Measurements from ENCODE around the gene SYTL3. TPM values are rescaled to one million over a fixed set of nuclear protein-coding genes. Genes with fewer than 3 reads are reported as not detected.

Gene SYTL3
- total and polyA plus RNA-seq, 3 donors from 2014 or later, result 7.0 to 11.0 (median 10.2) TPM

DNA sequence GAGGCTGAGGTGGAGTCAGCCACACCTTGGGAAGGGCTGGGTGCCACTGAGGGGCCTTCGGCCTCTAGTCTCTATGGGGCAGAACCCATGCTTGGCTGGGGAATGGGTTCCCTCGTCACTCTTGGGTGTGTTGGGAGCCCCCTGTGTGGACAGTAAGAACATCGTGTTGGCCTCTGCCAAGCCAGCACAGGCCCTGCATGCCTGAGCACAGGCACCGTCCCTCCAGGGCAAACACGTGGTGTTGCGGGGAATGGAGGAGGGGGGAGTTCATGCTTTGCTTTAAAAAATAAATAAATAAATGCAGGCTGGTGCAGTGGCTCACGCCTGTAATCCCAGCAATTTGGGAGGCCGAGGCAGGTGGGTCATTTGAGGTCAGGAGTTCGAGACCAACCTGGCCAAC is 106.3 kb downstream of the SYTL3 start:
- Histone ChIP-seq H3K4me1 (peaks cover 5% of the 10 kb centered on the region), H3K27me3 (no peaks in the 10 kb centered on the region), H3K27ac (no peak overlapping the region), H3K9me3 (no peaks in the 10 kb centered on the region), H3K4me3 (no peak overlapping the region), H3K36me3 (ENCODE audit: low read depth, missing control alignments) (no peaks in the 10 kb centered on the region)
- intact Hi-C loops (cut with DNase I; ENCODE audit: low total_unique reads), result no loop called here
- no peak for DNase-seq
- WGBS, 2 donors, result 93 to 97% methylated on average over 9 of the region's 9 CpGs
- TF ChIP-seq POLR2A (IDR thresholded peaks at IDR 0.05), result no peak
- TF ChIP-seq, protein P1, sequence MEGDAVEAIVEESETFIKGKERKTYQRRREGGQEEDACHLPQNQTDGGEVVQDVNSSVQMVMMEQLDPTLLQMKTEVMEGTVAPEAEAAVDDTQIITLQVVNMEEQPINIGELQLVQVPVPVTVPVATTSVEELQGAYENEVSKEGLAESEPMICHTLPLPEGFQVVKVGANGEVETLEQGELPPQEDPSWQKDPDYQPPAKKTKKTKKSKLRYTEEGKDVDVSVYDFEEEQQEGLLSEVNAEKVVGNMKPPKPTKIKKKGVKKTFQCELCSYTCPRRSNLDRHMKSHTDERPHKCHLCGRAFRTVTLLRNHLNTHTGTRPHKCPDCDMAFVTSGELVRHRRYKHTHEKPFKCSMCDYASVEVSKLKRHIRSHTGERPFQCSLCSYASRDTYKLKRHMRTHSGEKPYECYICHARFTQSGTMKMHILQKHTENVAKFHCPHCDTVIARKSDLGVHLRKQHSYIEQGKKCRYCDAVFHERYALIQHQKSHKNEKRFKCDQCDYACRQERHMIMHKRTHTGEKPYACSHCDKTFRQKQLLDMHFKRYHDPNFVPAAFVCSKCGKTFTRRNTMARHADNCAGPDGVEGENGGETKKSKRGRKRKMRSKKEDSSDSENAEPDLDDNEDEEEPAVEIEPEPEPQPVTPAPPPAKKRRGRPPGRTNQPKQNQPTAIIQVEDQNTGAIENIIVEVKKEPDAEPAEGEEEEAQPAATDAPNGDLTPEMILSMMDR (IDR thresholded peaks at IDR 0.05), result no peak

DNA sequence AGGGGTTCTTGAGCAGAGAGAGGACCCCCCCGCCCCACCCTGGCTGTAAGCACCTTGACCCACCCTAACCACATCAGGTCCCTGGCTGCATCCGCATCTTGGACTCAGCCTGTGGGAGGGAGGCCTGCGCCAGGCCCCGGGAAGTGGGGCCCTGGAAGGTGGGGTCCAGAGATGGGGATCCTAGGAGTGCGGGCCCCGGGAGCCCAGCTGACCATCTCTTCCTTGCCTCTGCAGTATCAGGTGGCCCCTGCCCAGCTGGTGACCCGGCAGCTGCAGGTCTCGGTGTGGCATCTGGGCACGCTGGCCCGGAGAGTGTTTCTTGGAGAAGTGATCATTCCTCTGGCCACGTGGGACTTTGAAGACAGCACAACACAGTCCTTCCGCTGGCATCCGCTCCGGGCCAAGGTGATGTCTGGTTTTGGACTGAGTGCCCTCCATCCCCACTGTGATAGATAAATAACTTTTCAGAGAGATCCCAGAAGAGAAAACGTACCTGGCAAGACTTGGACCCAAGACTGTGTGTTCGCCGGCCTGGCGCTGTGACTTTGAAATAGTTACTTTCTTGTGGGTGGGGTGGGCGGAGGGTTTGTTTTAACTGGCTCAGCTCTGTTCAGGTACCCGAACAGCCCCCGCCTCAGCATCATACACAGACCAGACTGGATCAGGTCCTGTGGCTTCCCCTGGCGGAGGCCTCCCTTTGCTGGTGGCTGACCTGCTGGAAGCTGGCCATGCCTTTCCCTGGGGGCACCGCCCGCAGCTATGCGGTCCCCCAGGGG is 107.3 kb downstream of the SYTL3 start:
- H3K27me3 ChIP-seq, result no peaks in the 10 kb centered on the region
- no peaks in the 10 kb centered on the region for H3K9me3 ChIP-seq
- DNase-seq, result no peak
- H3K4me3 ChIP-seq, result no peak overlapping the region
- no peaks in the 10 kb centered on the region for H3K36me3 ChIP-seq (ENCODE audit: low read depth, missing control alignments)
- H3K4me1 ChIP-seq, result peaks cover 5% of the 10 kb centered on the region
- TF ChIP-seq POLR2A (IDR thresholded peaks at IDR 0.05), result no peak
- TF ChIP-seq, protein P1 (IDR thresholded peaks at IDR 0.05), result no peak
- intact Hi-C loops (cut with DNase I; ENCODE audit: low total_unique reads), result no loop called here
- no peak overlapping the region for H3K27ac ChIP-seq
- 89 to 91% methylated on average over 16 to 25 of the region's 25 CpGs for WGBS, 2 donors

DNA sequence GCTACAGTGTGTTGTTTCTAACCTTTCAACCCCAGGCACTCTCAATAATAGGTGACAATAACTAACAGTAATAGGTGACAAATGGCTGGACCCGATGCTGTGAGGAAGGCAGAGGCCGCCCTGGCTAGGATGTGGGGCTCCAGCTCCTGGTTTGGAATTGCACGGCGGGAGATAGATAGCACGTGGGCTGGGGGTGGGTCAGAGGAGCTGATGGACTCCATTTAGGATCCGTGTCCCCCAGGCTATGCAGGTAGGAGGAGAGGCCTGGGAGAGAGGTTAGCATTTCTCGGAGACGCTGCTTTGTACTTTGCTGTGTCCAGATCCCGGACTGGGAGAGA is 107.9 kb downstream of the SYTL3 start:
- no peak overlapping the region for H3K27ac ChIP-seq
- no peaks in the 10 kb centered on the region for H3K27me3 ChIP-seq
- H3K9me3 ChIP-seq, result no peaks in the 10 kb centered on the region
- WGBS, 2 donors, result 85 to 86% methylated on average over 9 of the region's 9 CpGs
- intact Hi-C loops (cut with DNase I; ENCODE audit: low total_unique reads), result no loop called here
- no peak for DNase-seq
- no peak overlapping the region for H3K4me3 ChIP-seq
- peaks cover 2% of the 10 kb centered on the region for H3K4me1 ChIP-seq
- no peak for TF ChIP-seq POLR2A (IDR thresholded peaks at IDR 0.05)
- TF ChIP-seq, protein P1 (IDR thresholded peaks at IDR 0.05), result no peak
- H3K36me3 ChIP-seq (ENCODE audit: low read depth, missing control alignments), result no peaks in the 10 kb centered on the region

DNA sequence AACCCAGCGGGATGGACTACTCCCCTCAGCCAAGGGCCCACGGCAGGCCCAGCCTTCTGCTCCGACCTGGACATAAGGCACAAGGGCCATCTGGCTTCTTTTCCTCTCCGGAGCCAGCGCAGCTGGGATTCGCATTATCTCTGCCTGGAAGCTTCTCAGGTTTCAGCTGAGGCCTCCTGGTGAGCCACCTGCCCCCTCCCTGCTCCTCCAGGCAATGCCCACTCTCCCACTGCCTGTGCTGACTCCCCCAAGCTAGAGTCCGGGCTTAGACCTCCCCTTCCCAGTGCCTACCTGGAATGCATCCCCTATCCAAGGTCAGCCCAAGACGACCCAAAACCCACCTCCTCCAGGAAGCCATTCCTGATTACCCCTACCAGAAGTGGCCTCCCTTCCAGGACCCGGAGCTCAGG is 108.6 kb downstream of the SYTL3 start:
- Histone ChIP-seq H3K36me3 (ENCODE audit: low read depth, missing control alignments) (no peaks in the 10 kb centered on the region), H3K4me1 (no peaks in the 10 kb centered on the region), H3K27ac (no peak overlapping the region), H3K9me3 (no peaks in the 10 kb centered on the region), H3K27me3 (no peaks in the 10 kb centered on the region), H3K4me3 (no peak overlapping the region)
- TF ChIP-seq POLR2A (IDR thresholded peaks at IDR 0.05), result no peak
- TF ChIP-seq, protein P1 (IDR thresholded peaks at IDR 0.05), result no peak
- intact Hi-C loops (cut with DNase I; ENCODE audit: low total_unique reads), result no loop called here
- WGBS, 2 donors, result 53 to 60% methylated on average over 8 to 9 of the region's 9 CpGs
- no peak for DNase-seq

DNA sequence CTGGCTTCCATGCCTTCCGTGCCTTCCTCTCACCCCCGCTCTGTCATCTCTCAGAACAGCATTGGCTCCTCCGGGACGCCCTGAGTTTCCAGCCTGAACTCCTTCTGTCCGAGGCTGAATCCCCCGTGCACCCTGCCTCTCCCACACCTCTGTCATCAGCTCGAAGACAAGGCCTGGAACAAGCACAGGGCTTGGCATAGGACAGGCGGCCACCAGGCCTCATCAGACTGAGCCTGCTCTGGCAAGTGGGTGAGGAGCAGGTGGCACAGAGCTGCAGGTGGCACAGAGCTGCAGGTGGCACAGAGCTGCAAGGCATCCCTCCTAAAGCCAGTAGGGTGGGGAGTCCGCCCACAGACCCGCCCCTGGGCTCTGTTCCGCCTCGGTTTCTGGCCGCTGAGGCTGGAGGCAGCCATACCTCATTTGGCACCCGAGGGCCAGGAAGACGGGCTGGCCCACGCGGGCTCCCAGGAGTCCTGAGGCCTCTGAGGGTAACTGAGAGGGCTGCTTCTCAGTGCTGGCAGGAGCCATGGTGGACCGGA is 109.2 kb downstream of the SYTL3 start:
- TF ChIP-seq, protein P1 (IDR thresholded peaks at IDR 0.05), result no peak
- no peak for TF ChIP-seq POLR2A (IDR thresholded peaks at IDR 0.05)
- DNase-seq, result no peak
- intact Hi-C loops (cut with DNase I; ENCODE audit: low total_unique reads), result no loop called here
- no peaks in the 10 kb centered on the region for H3K27me3 ChIP-seq
- H3K9me3 ChIP-seq, result no peaks in the 10 kb centered on the region
- H3K36me3 ChIP-seq (ENCODE audit: low read depth, missing control alignments), result no peaks in the 10 kb centered on the region
- H3K4me3 ChIP-seq, result no peak overlapping the region
- no peak overlapping the region for H3K27ac ChIP-seq
- peaks cover 4% of the 10 kb centered on the region for H3K4me1 ChIP-seq
- 79 to 89% methylated on average over 7 to 18 of the region's 18 CpGs for WGBS, 2 donors
